Mesendoderm (in vitro differentiated cells): ENCODE data around the gene LUC7L2. TPM values are rescaled to one million over a fixed set of nuclear protein-coding genes. Genes with fewer than 3 reads are reported as not detected.

Experiments
- small RNA-seq: library from polyadenylated mRNA; stranded (forward); fragments of <200 nt; extraction: miRNeasy Mini kit (QIAGEN cat#:217004); gene quantifications from one replicate; pipeline ENCODE3, GENCODE V24; 2013; ENCODE audit not compliant: insufficient read depth

Gene LUC7L2

Small RNAs within 50 kb of the gene (small RNA-seq; reads per million reads assigned to genes)
- gene RNU6-206P (not detected), gene RNU6-911P (not detected)
